ENCODE results near the gene C18orf63.

GRCh38 chr18:74356959-74357358 is 41.3 kb downstream of the C18orf63 start:
- TF ChIP-seq POLR2AphosphoS5 (IDR thresholded peaks at IDR 0.05) (no peak), CTCF (IDR thresholded peaks at IDR 0.05) (no peak), POLR2A (IDR thresholded peaks at IDR 0.05) (no peak)
